Fibroblast of upper back skin (primary cell): Measurements from ENCODE around the gene KCNQ1.

Experiments
- DNase-seq: peaks from one replicate; pipeline ENCODE4 v3.0.0-alpha.2; 2013

The KCNQ1 gene

DNA sequence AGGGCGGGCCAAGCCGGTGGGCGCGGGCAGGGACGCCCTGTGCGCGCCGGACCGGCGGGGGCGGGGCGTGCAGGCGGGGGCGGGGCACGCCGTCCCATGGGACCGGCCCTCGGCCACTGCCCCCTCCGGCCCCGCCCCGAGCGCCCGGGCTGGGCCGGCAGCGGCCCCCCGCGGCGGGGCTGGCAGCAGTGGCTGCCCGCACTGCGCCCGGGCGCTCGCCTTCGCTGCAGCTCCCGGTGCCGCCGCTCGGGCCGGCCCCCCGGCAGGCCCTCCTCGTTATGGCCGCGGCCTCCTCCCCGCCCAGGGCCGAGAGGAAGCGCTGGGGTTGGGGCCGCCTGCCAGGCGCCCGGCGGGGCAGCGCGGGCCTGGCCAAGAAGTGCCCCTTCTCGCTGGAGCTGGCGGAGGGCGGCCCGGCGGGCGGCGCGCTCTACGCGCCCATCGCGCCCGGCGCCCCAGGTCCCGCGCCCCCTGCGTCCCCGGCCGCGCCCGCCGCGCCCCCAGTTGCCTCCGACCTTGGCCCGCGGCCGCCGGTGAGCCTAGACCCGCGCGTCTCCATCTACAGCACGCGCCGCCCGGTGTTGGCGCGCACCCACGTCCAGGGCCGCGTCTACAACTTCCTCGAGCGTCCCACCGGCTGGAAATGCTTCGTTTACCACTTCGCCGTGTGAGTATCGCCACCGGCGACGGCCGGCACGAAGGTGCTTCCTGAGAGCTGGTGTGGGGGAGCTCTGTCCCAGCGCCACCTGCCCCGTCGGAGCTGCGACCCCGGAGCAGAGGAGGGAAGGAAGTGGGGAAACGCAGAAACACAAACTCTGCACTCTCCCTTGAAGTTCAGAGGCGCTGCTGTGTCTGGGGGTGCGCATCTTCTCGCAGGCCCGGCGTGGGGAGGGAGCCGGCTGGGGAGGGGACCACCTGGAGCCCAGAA is at the start of gene KCNQ1:
Gene KCNQ1, plus strand, starts transcription at position 188 of the 925 bp plus-strand sequence. Its CDS starts 91 bp downstream, at position 279.
- DNase-seq, result no peak

DNA sequence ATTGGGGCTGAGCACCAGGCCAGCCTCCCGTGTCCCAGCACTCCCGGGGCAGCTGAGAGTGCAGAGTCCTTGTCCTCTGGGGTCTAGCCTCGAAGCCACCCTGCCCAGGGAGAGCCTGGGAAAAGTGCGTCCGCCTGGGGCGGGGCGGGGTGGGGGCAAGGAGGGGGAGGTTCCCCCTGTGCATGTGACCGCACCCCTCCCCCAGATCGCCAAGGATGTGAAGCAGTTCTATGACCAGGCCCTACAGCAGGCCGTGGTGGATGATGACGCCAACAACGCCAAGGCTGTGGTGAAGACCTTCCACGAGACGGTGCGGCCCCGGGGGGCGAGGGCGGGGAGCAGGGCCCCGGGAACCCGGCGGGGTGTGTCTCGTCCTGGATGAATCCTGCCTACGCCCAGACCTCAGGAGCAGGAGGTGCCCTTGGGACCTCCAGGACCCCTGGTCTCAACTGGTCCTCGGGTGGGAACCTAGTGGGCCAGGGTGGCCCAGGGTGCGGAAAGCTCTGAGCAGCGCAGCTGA is 49.5 kb upstream of the KCNQ1 start:
- no peak for DNase-seq

DNA sequence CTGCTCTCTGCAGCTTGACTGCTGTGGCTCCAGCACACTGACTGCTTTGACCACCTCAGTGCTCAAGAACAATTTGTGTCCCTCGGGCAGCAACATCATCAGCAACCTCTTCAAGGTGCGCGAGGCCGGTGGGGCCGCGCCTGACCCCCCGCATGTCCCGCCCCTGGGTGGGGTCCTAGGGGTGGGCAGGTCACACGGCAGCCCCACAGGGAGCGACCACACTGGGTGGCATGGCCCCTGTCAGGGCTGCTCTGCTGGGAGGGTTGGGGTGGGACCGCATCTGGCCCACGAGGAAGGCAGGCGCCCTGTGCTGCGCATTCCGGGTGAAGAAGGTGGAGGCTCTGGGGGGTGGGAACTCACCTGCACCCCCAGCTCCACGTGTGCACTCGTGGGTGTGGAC is 49.0 kb upstream of the KCNQ1 start:
- no peak for DNase-seq

DNA sequence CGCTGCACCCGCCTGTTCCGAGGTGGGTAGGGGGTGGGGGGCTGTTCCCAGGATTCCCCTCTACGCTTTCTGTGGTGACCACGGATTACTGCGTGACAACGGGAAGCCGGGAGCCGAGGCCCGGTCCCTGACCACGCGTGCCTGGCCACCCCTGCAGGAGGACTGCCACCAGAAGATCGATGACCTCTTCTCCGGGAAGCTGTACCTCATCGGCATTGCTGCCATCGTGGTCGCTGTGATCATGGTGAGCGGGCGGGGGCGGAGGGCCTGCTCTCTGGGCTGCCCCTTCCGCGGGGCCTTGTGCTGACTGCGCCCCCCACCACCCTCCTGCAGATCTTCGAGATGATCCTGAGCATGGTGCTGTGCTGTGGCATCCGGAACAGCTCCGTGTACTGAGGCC is 48.3 kb upstream of the KCNQ1 start:
- no peak for DNase-seq

- no peak for DNase-seq
Observed at GRCh38 chr11:2397005-2397404, 47.8 kb upstream of the KCNQ1 start.

DNA sequence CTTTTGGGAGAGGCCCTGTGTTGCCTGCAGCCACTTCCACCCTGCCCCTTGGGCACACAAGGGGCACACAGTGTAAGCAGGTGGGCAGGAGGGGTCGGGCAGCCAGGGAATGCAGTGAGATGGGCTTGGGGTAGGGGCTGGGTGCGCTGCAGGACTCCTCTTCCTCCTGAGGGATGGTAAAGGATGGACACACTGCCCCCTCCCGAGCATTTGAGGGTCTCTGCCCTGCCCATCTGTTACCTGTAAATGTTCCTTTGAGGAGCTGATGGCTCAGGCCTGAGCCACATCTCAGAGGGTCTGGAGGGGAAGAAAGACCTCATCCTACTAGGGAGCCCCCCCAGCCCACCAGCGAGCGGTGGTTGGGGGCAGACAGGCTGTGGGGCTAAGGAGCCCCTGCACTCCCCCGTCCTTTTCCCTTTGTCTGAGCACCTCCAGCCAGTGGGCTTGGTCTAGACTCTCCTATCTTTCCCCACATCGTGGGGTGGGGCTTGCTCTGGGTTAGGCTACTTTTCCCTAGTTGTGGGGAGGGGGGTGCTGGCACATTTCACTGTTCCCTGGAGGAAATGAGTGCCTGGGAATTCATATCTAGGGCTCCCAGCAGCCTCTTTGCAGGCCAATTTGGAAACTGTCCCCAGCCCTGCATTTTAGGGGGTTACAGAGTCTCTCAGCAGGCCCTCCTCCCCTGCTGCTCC is 46.0 kb upstream of the KCNQ1 start:
- no peak for DNase-seq

DNA sequence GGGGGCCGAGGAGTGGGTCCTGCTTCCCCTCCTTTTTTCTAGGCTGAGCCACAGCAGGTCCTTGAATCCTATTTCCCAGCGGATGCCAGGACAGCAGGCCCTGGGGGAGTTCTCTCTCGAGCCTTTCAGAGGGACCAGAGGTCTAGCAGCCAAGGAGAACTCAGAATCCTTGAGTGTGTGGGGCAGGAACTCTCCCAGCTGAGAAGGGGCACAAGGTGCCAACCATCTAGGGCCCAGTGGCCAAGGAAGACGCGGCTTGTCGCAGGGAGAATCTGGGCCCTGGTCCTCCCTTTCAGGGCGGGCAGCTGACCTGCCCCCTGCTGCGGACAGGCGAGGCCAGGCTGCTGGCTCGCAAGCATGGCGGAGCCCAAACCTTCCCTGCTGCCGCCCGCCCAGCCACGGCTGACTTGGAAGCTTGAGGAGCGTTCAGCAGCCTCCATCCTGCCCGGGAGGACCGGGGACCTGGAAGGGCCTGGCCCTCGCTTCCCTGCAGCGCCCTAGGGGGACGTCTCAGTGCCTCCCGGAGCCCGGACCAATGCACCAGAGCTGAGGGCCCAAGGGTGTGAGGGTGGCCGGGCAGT is 45.2 kb upstream of the KCNQ1 start:
- no peak for DNase-seq

DNA sequence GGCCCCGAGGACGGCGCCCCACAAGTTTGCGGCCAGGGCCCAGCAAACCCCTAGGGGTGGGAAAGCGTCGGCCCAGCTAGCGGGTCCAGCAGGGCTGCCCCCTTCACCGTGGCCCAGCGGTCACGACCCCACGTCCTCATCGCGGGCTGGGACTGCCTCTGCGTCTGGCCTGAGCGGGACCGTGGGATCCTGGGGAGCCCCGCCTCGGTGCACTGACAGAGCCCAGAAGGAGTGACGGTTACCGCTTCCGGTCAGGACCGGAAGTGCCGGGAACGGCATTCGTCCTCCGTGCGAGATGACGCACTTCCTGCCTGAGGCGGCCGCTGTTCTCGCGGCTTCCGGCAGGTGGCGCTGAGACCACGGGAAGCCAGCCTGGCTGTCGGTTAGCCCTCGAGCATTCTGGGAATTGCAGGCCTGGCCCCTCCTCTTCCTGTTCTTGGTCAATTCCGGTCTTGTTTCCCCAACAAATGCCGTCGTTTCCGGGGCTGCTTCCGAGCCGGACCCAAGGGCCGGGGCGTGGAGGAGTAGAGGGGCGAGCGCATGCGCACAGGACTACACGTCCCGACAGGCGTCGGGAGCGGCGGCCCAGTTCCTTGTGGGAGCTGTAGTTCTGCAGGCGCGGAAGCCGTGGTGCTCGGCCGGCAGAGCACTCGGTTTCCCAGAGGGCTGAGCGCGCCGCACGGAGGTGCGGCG is 44.6 kb upstream of the KCNQ1 start, which contains the start of gene TSSC4:
Gene TSSC4, plus strand, starts transcription at position 682 of the 693 bp plus-strand sequence. CDS start 1,884 bp downstream, outside the sequence.
- peak; percentile 100 for DNase-seq

DNA sequence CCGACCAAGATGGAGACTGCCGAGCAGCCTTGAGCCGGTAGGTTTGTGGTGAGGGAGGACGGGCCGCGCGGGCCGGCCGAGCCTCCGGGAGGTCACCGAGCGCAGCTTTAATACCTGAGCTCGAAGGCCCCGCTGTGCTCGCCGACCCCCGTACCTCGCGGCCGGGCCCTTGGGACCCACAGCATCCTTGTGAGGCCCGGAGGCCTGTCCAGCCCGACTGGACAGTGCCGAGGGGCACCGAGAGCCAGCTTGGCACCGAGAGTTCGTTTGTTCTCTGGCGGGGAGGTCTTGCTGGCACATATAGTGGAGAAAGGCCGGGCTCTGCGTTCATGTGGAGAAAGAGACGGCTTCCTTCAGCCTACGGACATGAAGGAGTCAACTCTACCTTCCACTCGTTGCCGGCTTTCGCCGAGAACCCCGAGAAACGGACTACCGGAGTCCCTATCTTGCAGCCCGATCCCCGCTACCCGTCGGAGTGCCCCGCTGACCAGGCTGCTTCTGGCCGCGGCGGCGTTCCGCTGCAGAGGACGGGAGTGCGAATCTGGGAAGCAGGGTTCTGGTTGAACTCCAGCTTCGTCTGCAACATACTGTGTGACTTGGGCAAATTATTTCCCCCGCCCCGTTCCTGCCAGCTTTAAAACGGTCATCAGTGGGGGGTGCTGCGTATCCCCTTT is 43.9 kb upstream of the KCNQ1 start:
- no peak for DNase-seq

DNA sequence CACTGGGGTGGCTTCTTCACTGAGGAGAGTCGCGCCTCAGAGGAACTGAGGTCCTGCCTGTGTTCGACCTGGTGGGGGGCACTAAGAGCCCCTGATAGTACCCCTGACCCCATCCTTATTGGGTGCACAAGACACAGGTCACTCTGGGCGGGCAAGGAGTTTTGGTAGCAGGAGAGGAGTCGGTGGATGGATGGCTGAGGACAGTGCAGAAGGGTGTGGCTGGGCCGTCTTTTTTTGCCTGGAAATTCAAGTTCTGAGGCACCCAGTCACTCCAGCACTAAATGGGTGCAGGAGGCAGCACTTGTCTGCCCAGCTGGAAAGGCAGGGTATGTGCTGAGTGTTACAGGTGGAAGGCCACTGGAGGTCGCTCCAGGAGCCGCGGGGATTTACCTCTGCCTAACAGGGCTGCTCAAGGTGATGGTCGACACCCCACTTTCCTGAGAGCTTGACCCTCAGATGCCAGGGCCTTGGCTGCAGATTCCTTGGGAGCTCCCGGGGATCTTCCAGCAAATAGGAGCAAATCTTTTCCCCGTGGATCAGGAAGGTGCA is 43.3 kb upstream of the KCNQ1 start:
- DNase-seq, result no peak

- DNase-seq, result no peak
Observed at GRCh38 chr11:2402106-2402505, 42.7 kb upstream of the KCNQ1 start.

- no peak for DNase-seq
Observed at GRCh38 chr11:2402890-2403645, 41.7 kb upstream of the KCNQ1 start.

GRCh38 chr11:2404735-2405196 is 40.0 kb upstream of the KCNQ1 start:
- DNase-seq, result no peak

DNA sequence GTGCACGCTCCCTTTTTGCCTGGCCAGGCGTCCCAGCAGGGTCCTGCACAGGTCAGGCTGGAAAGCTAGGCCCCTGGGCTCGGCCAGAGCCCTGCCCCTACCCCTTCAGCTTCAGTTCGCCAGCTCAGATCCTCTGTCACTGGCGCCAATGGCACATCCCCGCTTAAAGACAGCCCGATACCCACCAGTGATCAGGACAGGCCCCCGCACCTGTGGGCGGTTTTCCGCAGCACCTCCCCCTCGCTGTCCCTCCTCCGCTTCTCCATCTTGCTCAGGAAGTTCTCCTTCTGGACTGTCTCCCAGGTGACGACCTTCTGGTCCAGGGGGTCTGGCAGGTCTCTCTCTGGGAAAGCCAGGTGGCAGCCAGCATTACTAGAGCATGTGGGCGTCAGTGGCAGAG is 38.4 kb upstream of the KCNQ1 start:
- DNase-seq, result no peak

- DNase-seq, result no peak
Observed at GRCh38 chr11:2406878-2407410, 37.9 kb upstream of the KCNQ1 start.

GRCh38 chr11:2408671-2409070 is 36.1 kb upstream of the KCNQ1 start:
- no peak for DNase-seq

GRCh38 chr11:2409126-2409525 is 35.7 kb upstream of the KCNQ1 start:
- DNase-seq, result no peak

GRCh38 chr11:2409611-2410468 is 35.0 kb upstream of the KCNQ1 start:
- no peak for DNase-seq

DNA sequence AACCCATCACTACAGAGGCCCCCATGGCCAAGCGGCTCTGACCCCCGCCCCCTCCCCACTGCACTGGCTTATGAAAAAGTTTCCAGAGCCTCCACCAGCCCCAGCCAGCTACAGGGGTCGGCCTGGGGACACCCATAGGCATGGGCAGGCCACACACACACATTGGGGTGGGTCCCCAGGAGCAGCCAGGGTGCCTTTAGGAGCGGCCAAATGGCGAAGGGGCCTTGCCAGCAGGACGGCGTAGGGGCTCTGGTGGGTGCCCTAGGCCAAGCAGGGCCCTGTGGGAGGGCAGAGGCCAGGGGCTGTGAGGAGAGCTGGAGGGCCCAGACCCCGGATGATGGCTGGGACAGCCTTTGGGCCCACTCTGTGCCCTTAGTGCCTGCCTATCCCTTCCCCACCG is 34.2 kb upstream of the KCNQ1 start:
- no peak for DNase-seq
